ENCODE results near the gene BCL6. TPM values are rescaled to one million over a fixed set of nuclear protein-coding genes. Genes with fewer than 3 reads are reported as not detected.

Gene BCL6
- total and polyA plus RNA-seq, 8 donors, result 12.6 to 160 (median 16.3) TPM

GRCh38 chr3:187705164-187705563, 40.1 kb downstream of the BCL6 start:
- no peaks in the 10 kb centered on the region for H3K27me3 ChIP-seq
- peaks cover 0 to 6% of the 10 kb centered on the region in 2 donors for H3K4me1 ChIP-seq
- H3K9me3 ChIP-seq, result no peaks in the 10 kb centered on the region
- intact Hi-C loops (cut with DNase I), result no loop called here
- no peak overlapping the region for H3K4me3 ChIP-seq
- ATAC-seq (no peak), DNase-seq (no peak)
- H3K27ac ChIP-seq, result no peak overlapping the region
- no peaks in the 10 kb centered on the region for H3K36me3 ChIP-seq
- no peak for TF ChIP-seq CTCF (IDR thresholded peaks at IDR 0.05)

- no peaks in the 10 kb centered on the region for H3K27me3 ChIP-seq
- intact Hi-C loops (cut with DNase I), result no loop called here
- DNase-seq (no peak), ATAC-seq (no peak)
- H3K4me3 ChIP-seq, result no peak within 1 kb of the TSS
- H3K4me1 ChIP-seq, result peaks cover 0 to 6% of the 10 kb centered on the region in 2 donors
- H3K27ac ChIP-seq, result no peak within 1 kb of the TSS
- no peak for TF ChIP-seq CTCF (IDR thresholded peaks at IDR 0.05)
- no peaks in the 10 kb centered on the region for H3K9me3 ChIP-seq
- H3K36me3 ChIP-seq, result no peaks in the 10 kb centered on the region
Measured at GRCh38 chr3:187702507-187703033, 42.7 kb downstream of the BCL6 start, which contains the start of gene RTP2. Gene RTP2 (minus strand): TSS chr3:187702557. CDS start chr3:187702128, 429 bp downstream.

- Histone ChIP-seq H3K9me3 (no peaks in the 10 kb centered on the region), H3K4me3 (no peak overlapping the region), H3K36me3 (no peaks in the 10 kb centered on the region), H3K27me3 (no peaks in the 10 kb centered on the region), H3K27ac (no peak overlapping the region), H3K4me1 (no peaks in the 10 kb centered on the region)
- no peak for TF ChIP-seq CTCF (IDR thresholded peaks at IDR 0.05)
- ATAC-seq (no peak), DNase-seq (no peak)
- intact Hi-C loops (cut with DNase I), result no loop called here
Measured at GRCh38 chr3:187700249-187700648, 45.0 kb downstream of the BCL6 start.

- Histone ChIP-seq H3K27ac (no peak overlapping the region), H3K27me3 (no peaks in the 10 kb centered on the region), H3K4me1 (no peaks in the 10 kb centered on the region), H3K36me3 (no peaks in the 10 kb centered on the region), H3K4me3 (no peak overlapping the region), H3K9me3 (no peaks in the 10 kb centered on the region)
- intact Hi-C loops (cut with DNase I), result no loop called here
- ATAC-seq (no peak), DNase-seq (peak in 1 of 4 donors; percentile 62)
- no peak for TF ChIP-seq CTCF (IDR thresholded peaks at IDR 0.05)
Measured at GRCh38 chr3:187698499-187699399, 46.5 kb downstream of the BCL6 start.

GRCh38 chr3:187696021-187696420, 49.2 kb downstream of the BCL6 start:
- Histone ChIP-seq H3K27ac (no peak overlapping the region), H3K9me3 (no peaks in the 10 kb centered on the region)
- intact Hi-C loops (cut with DNase I), result no loop called here

More at GRCh38 chr3:187696021-187696420, 49.2 kb downstream of the BCL6 start:
- TF ChIP-seq CTCF (IDR thresholded peaks at IDR 0.05), result no peak
- ATAC-seq (no peak), DNase-seq (no peak)
- Histone ChIP-seq H3K36me3 (no peaks in the 10 kb centered on the region), H3K27me3 (no peaks in the 10 kb centered on the region), H3K4me3 (no peak overlapping the region), H3K4me1 (no peaks in the 10 kb centered on the region)
